B cell (primary cell): Measurements from ENCODE around the gene MRPL54. TPM values are rescaled to one million over a fixed set of nuclear protein-coding genes. Genes with fewer than 3 reads are reported as not detected.

ENCODE experiments used
- ATAC-seq: fragments of 200-7000 bp; cut with Tn5 transposase; one replicate; pipeline ENCODE4 v1.10.0; 2021; ENCODE audit warnings: low read depth, mild to moderate bottlenecking, moderate number of reproducible peaks, moderate library complexity
- CTCF ChIA-PET: fragments of 350-600 bp; sonication (Branson Sonifier 250); formaldehyde crosslinking; loops from one replicate; lab custom pipeline; 2021; ENCODE audit warnings: antibody characterized with exemption, inconsistent platforms; lab: Charles Lee
- POLR2A ChIA-PET: fragments of 350-600 bp; sonication (Branson Sonifier 250); formaldehyde crosslinking; loops from one replicate; lab custom pipeline; 2021; ENCODE audit warnings: antibody characterized with exemption; lab: Charles Lee
- DNase-seq: peaks from one replicate; pipeline ENCODE4 v3.0.0; 2013
- H2AFZ ChIP-seq: 2 replicates; pipeline ENCODE4 v1.6.1; 2012; ENCODE audit warnings: mild to moderate bottlenecking, low read depth, low read length; ENCODE audit not compliant: insufficient read depth, poor library complexity, severe bottlenecking
- H3K27ac ChIP-seq, 2 donors: 1 replicate in 1 of 2; 2 replicates in 1 of 2; pipeline ENCODE4 v1.5.1; 2012 to 2013; ENCODE audit warnings: low read length in 2 of 2, mild to moderate bottlenecking in 2 of 2, moderate library complexity in 1 of 2
- H3K27me3 ChIP-seq, 4 experiments: fragments of 200-600 bp in 1 of 4; sonication (generic) in 1 of 4; replicated peaks in 1 of 4; 1 replicate in 2 of 4; 2 replicates in 2 of 4; pipeline versions ENCODE4 v1.6.1 to v1.7.0; 2013 to 2016; ENCODE audit warnings: low read length in 3 of 4, mild to moderate bottlenecking in 2 of 4, mixed read lengths in 1 of 4, moderate library complexity in 1 of 4; ENCODE audit not compliant: insufficient read depth in 4 of 4, control insufficient read depth in 3 of 4; ENCODE audit errors: control extremely low read depth in 1 of 4
- H3K36me3 ChIP-seq, 2 experiments: replicated peaks in 1 of 2; 1 replicate in 1 of 2; 2 replicates in 1 of 2; pipeline versions ENCODE4 v1.6.1 to v1.7.1; 2013; ENCODE audit warnings: low read length in 1 of 2; ENCODE audit not compliant: insufficient read depth in 2 of 2, control insufficient read depth in 1 of 2; ENCODE audit errors: control extremely low read depth in 1 of 2, extremely low read depth in 1 of 2
- H3K4me1 ChIP-seq, 2 donors: fragments of 200-600 bp in 1 of 2; sonication (generic) in 1 of 2; 1 replicate in 1 of 2; 2 replicates in 1 of 2; pipeline versions ENCODE4 v1.5.1 to v1.6.1; 2013 to 2017; ENCODE audit warnings: low read length in 2 of 2; ENCODE audit not compliant: control insufficient read depth in 2 of 2, insufficient read depth in 2 of 2
- H3K4me2 ChIP-seq: replicated peaks from 2 replicates; pipeline ENCODE3; 2012; ENCODE audit warnings: mild to moderate bottlenecking, low read depth, low read length; ENCODE audit not compliant: poor library complexity, severe bottlenecking
- H3K4me3 ChIP-seq, 5 experiments: fragments of 200-600 bp in 1 of 5; sonication (generic) in 1 of 5; 1 replicate in 3 of 5; 2 replicates in 2 of 5; pipeline versions ENCODE4 v1.5.1 to v1.7.0; 2011 to 2016; ENCODE audit warnings: low read length in 4 of 5, mild to moderate bottlenecking in 4 of 5, low read depth in 2 of 5, control low read depth in 1 of 5, moderate library complexity in 1 of 5; ENCODE audit not compliant: insufficient read depth in 1 of 5; ENCODE audit errors: control extremely low read depth in 1 of 5, extremely low read depth in 1 of 5
- H3K79me2 ChIP-seq: fragments of 200-600 bp; sonication (generic); one replicate; pipeline ENCODE4 v1.6.0; 2016; ENCODE audit warnings: low read length; ENCODE audit not compliant: control insufficient read depth, insufficient read depth
- H3K9ac ChIP-seq: fragments of 200-600 bp; sonication (generic); 2 replicates; pipeline ENCODE4 v1.6.1; 2017; ENCODE audit warnings: mild to moderate bottlenecking, low read length, moderate library complexity
- H3K9me3 ChIP-seq, 3 donors: one replicate each; pipeline versions ENCODE4 v1.6.1 to v1.7.1; 2013; ENCODE audit warnings: low read length in 2 of 3; ENCODE audit not compliant: control insufficient read depth in 2 of 3, insufficient read depth in 1 of 3; ENCODE audit errors: control extremely low read depth in 1 of 3
- H4K20me1 ChIP-seq: 2 replicates; pipeline ENCODE4 v1.6.0; 2012; ENCODE audit warnings: mild to moderate bottlenecking, low read length; ENCODE audit not compliant: insufficient read depth, control insufficient read depth, poor library complexity, severe bottlenecking
- H3K27ac Mint-ChIP-seq: one replicate; pipeline ENCODE4 v1.8.0; 2021; ENCODE audit warnings: mixed read lengths
- H3K27me3 Mint-ChIP-seq: one replicate; pipeline ENCODE4 v1.8.0; 2021; ENCODE audit warnings: mixed read lengths
- H3K4me1 Mint-ChIP-seq: one replicate; pipeline ENCODE4 v1.8.0; 2021; ENCODE audit warnings: mixed read lengths
- H3K4me3 Mint-ChIP-seq: one replicate; pipeline ENCODE4 v1.8.0; 2021; ENCODE audit warnings: mixed read lengths
- H3K9me3 Mint-ChIP-seq: one replicate; pipeline ENCODE4 v1.8.0; 2022; ENCODE audit warnings: mixed read lengths; ENCODE audit not compliant: insufficient read depth
- CTCF ChIP-seq: fragments of 200-600 bp; IDR thresholded peaks from one replicate; pipeline ENCODE4 v1.8.0; 2022; ENCODE audit warnings: antibody characterized with exemption, mild to moderate bottlenecking
- EZH2 ChIP-seq: IDR thresholded peaks from 2 replicates; pipeline ENCODE4 v1.6.1; 2012; ENCODE audit warnings: borderline replicate concordance, low read depth, mild to moderate bottlenecking, moderate library complexity, low read length; ENCODE audit not compliant: insufficient read depth, poor library complexity, severe bottlenecking
- WGBS: methylation state at CpG from one replicate; pipeline ENCODE4 v1.1.5; 2013; ENCODE audit warnings: missing lambda C conversion rate; ENCODE audit not compliant: insufficient coverage; 5-methylcytosine and 5-hydroxymethylcytosine counted together
- intact Hi-C: fragments of 100-400 bp; cut with micrococcal nuclease; formaldehyde crosslinking; loops from one replicate; pipeline ENCODE4 v1.10.0; 2022
- polyA plus RNA-seq: library from polyadenylated mRNA; depleted of rRNA; stranded (reverse); fragments of >200 nt; gene quantifications from 2 replicates; pipeline ENCODE4 v1.2.3, GENCODE V29; 2012
- total RNA-seq, 2 donors: library from RNA; stranded (reverse); fragments of 120-200 nt in 1 of 2; gene quantifications; 1 replicate in 1 of 2; 2 replicates in 1 of 2; pipeline versions ENCODE4 v1.2.3 to v1.2.4, GENCODE V29; 2013 to 2022

MRPL54 gene
- total and polyA plus RNA-seq, 2 donors (not counting 1 experiment from before 2014, with no cell fraction given): 54.3 to 75.1 TPM

- POLR2A ChIA-PET: no interaction called here
- CTCF ChIA-PET: no interaction called here
- no peak overlapping the region for H3K9ac ChIP-seq
- H4K20me1 ChIP-seq: peaks cover 27% of the 10 kb centered on the region
- DNase-seq (no peak), ATAC-seq (no peak)
- no peak overlapping the region for H3K4me3 ChIP-seq
- no peaks in the 10 kb centered on the region for H3K4me1 ChIP-seq
- H3K9me3 ChIP-seq: peaks cover 0 to 6% (median 0%) of the 10 kb centered on the region in 3 donors
- H3K27ac ChIP-seq: no peak overlapping the region
- H2AFZ ChIP-seq: no peak overlapping the region
- TF ChIP-seq EZH2 (no peak), CTCF (no peak)
- intact Hi-C loops: no loop called here
- H3K4me1 Mint-ChIP-seq: peaks cover 5% of the 10 kb centered on the region
- H3K27ac Mint-ChIP-seq: no peak overlapping the region
- peaks cover 5% of the 10 kb centered on the region for H3K79me2 ChIP-seq
- no peak overlapping the region for H3K4me3 Mint-ChIP-seq
- H3K27me3 Mint-ChIP-seq: no peaks in the 10 kb centered on the region
- H3K27me3 ChIP-seq: no peaks in the 10 kb centered on the region
- no peaks in the 10 kb centered on the region for H3K9me3 Mint-ChIP-seq
- no peak overlapping the region for H3K4me2 ChIP-seq
- H3K36me3 ChIP-seq: peaks cover 1 to 32% of the 10 kb centered on the region in 2 experiments
- WGBS: 93% methylated on average over 2 of the region's 2 CpGs
These were observed 12.3 kb upstream of the MRPL54 start for GRCh38 chr19:3750211-3750610.

- H3K4me3 Mint-ChIP-seq: no peak overlapping the region
- intact Hi-C loops: no loop called here
- 97% methylated on average over 25 of the region's 30 CpGs for WGBS
These were observed 11.2 kb upstream of the MRPL54 start for GRCh38 chr19:3751236-3751635.

More at GRCh38 chr19:3751236-3751635, 11.2 kb upstream of the MRPL54 start:
- peaks cover 5% of the 10 kb centered on the region for H3K4me1 Mint-ChIP-seq
- Histone ChIP-seq H3K4me3 (no peak overlapping the region), H3K79me2 (peaks cover 12% of the 10 kb centered on the region), H3K27ac (no peak overlapping the region), H3K9ac (no peak overlapping the region), H3K9me3 (peaks cover 0 to 6% (median 0%) of the 10 kb centered on the region in 3 donors), H3K4me1 (no peaks in the 10 kb centered on the region), H4K20me1 (peaks cover 32% of the 10 kb centered on the region), H3K4me2 (no peak overlapping the region), H2AFZ (no peak overlapping the region), H3K36me3 (peaks cover 1 to 32% of the 10 kb centered on the region in 2 experiments), H3K27me3 (no peaks in the 10 kb centered on the region)
- no peak for DNase-seq
- CTCF ChIA-PET: no interaction called here
- TF ChIP-seq EZH2 (no peak), CTCF (no peak)
- no peak overlapping the region for H3K27ac Mint-ChIP-seq
- POLR2A ChIA-PET: no interaction called here
- H3K27me3 Mint-ChIP-seq: no peaks in the 10 kb centered on the region
- no peaks in the 10 kb centered on the region for H3K9me3 Mint-ChIP-seq
- no peak for ATAC-seq
